HG02981 (cell line): Measurements from ENCODE around the gene TDRD7.
A peak's percentile ranks its signal among the peaks of the same experiment; 100 is the strongest.

ENCODE experiments used
- ATAC-seq: cut with Tn5 transposase; IDR thresholded peaks from one replicate; pipeline ENCODE4 v1.9.1; 2021; ENCODE audit warnings: mild to moderate bottlenecking, moderate library complexity; ENCODE audit not compliant: unreplicated experiment

TDRD7 gene

GRCh38 chr9:97411789-97412625 is at the start of gene TDRD7:
TDRD7 (plus strand) TSS chr9:97412096; CDS start chr9:97428466, 16,370 bp downstream.
- ATAC-seq = peak; percentile 74

GRCh38 chr9:97362777-97363545 is 48.9 kb upstream of the TDRD7 start:
- no peak for ATAC-seq

GRCh38 chr9:97363661-97364299 is 48.1 kb upstream of the TDRD7 start:
- ATAC-seq = no peak

- ATAC-seq = no peak
Observed at GRCh38 chr9:97364769-97365490, 47.0 kb upstream of the TDRD7 start.

- ATAC-seq = no peak
Observed at GRCh38 chr9:97365634-97366033, 46.3 kb upstream of the TDRD7 start.

GRCh38 chr9:97366476-97366875 is 45.4 kb upstream of the TDRD7 start:
- no peak for ATAC-seq

GRCh38 chr9:97366889-97367288 is 45.0 kb upstream of the TDRD7 start:
- no peak for ATAC-seq

GRCh38 chr9:97367729-97368128 is 44.2 kb upstream of the TDRD7 start:
- no peak for ATAC-seq

- ATAC-seq = no peak
Observed at GRCh38 chr9:97368964-97369363, 42.9 kb upstream of the TDRD7 start.

- no peak for ATAC-seq
Observed at GRCh38 chr9:97372580-97372979, 39.3 kb upstream of the TDRD7 start.

GRCh38 chr9:97373331-97373730 is 38.6 kb upstream of the TDRD7 start:
- ATAC-seq = no peak

GRCh38 chr9:97374811-97375210 is 37.1 kb upstream of the TDRD7 start:
- ATAC-seq = no peak

GRCh38 chr9:97376902-97377301 is 35.0 kb upstream of the TDRD7 start:
- no peak for ATAC-seq

GRCh38 chr9:97382099-97382718 is 29.7 kb upstream of the TDRD7 start:
- ATAC-seq = no peak

- no peak for ATAC-seq
Observed at GRCh38 chr9:97384406-97385262, 27.3 kb upstream of the TDRD7 start.

GRCh38 chr9:97385626-97386264 is 26.2 kb upstream of the TDRD7 start:
- no peak for ATAC-seq

- ATAC-seq = no peak
Observed at GRCh38 chr9:97386265-97386633, 25.6 kb upstream of the TDRD7 start.

- ATAC-seq = no peak
Observed at GRCh38 chr9:97386733-97387503, 25.0 kb upstream of the TDRD7 start.
